ENCODE measurements around the gene LENG8. TPM values are rescaled to one million over a fixed set of nuclear protein-coding genes. Genes with fewer than 3 reads are reported as not detected.
A peak's percentile ranks its signal among the peaks of the same experiment; 100 is the strongest.
"Not testable (repeated sequence)": the region's sequence is repeated elsewhere in the genome, so short reads cannot be mapped to it uniquely, and the experiment has no call there.

The LENG8 gene
- total RNA-seq, 1 donor from 2014 or later: 17.1 TPM

DNA sequence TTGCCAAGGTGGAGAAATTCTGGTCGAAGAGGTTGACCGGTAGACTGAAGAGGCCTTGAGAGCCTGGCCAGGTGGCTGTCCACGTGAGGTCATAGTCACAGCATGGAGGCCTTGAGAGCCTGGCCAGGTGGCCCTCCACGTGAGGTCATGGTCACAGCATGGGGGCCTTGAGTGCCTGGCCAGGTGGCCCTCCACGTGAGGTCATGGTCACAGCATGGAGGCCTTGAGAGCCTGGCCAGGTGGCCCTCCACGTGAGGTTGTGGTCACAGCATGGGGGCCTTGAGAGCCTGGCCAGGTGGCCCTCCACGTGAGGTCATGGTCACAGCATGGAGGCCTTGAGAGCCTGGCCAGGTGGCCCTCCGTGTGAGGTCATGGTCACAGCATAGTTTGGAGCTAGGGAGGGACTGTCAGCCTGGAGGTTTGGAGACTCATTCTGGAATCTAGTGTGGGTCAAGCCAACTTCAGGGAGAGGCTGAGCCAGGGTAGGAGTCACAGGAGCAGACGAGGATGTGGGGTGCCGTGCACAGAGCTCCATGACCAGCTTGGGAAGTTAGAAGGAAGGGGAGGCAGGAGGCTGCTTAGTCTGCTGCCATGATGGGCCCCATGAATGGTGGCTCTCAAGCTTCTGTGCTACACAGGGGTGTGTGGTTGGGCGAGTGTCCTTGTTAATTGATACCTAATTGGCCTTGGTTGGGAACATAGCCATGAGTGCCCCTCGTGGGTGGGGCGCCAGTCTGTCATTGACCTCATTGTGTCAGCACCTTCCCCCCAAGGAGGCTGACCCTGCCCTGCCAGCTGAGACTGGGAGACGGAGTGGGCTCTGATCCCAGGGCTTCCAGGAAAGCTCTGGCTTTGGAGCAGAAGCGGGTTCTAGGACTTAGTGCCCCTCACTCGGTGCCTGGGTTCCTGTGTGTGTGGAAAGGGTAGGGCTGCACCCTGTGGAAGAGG, 10.6 kb downstream of the LENG8 start:
- FAIRE-seq: no peak
- no peak for DNase-seq (ENCODE audit: low spot score in 2 of 2)

- FAIRE-seq (no peak), DNase-seq (ENCODE audit: low spot score in 2 of 2) (no peak)
Measured at GRCh38 chr19:54460230-54461005, 11.4 kb downstream of the LENG8 start.

DNA sequence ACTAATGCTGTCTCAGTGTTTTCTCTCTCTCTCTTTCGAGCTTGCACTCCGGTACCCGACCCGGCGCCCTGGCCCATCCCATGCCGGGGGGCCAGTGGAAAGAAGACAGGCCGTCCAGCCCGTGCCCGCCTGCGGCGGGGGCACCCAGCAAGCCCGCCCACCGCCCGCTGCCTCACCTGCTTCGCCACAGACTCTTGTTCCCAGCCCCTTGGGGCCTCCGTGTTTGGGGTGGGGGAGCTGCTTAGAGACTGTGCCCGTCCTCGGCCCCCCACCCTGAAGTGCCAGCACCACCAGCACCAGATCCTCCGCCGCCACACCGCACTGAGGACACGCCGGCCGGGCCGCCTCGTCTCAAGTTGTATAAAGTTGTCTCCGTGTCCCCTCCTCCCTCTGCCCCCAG, 12.2 kb downstream of the LENG8 start:
- FAIRE-seq: no peak
- no peak for DNase-seq (ENCODE audit: low spot score in 2 of 2)

GRCh38 chr19:54461613-54462012, 12.6 kb downstream of the LENG8 start:
- DNase-seq (ENCODE audit: low spot score in 2 of 2) (no peak), FAIRE-seq (no peak)

DNA sequence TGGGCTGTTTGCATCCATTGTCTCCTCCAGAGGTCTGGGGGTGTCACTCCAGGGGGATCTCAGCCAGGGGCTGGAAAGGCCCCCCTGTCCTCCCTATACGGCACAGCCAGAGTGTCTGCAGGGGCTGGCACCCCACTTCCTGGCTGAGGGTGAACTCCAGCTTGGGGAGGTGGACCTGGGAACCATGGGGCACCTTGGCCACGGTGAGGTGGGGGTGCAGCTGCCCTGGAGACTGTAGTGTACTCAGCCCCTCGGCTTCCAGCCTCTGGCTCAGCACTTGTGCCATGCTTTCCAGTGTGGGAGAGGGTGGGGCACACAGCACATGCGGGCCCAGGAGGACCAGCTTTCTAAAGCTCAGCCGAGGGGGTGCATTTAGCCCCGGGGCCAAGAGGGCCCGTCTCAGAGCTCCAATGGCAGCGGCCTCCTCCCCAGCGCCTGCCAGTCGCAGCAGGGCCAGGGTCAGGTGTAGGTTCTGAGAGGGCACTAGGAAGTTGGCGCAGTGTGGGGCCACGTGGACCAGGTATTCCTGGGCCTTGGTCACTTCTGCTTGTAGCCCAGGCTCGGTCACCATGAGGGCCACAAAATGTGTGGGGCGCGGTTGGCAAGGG, 13.2 kb downstream of the LENG8 start:
- FAIRE-seq: no peak
- peak in 1 of 2 donors; percentile 30 for DNase-seq (ENCODE audit: low spot score in 2 of 2)

DNA sequence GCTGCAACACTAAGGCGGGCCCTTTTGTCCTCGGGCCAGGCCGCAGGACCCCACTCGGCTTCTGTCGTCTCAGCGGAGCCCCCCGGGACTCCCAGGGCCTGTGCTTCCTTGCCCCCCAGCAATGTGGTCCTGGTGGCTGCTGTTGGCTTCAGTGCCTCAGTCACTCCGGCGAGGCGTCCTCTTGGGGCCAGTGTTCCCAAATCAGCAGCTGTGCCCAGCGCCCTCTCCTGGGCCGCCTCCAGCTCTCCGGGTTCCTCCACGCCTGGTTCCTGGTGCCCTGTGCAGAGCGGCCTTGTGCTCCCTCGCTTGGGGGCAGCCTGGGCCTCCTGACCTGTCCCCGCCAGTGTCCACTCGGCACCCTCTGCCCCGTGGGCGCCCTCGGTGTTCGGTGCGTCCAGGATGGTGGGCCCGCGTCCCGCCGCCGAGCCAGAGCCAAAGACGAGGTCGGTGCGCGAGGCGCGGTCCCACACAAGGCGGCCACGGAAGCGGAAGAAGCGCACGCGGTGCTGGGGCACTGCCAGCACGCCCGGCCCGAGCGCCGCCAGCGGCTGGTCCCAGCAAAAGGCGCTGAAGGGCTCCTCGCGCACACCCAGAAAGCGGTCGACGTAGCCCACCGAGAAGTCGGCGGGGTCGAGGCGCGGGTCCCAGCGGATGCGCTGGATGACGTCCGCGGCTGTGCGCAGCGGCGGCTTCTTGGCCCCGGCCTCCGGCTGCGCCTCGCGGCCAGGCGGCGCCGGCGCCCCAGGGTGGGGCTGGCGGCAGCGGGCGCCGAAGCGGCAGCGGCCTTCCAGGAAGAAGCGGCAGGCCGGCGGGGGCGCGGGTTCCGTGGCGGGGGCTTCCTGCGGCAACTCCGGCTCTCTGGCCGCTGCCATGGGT, 13.9 kb downstream of the LENG8 start:
- no peak for FAIRE-seq
- DNase-seq (ENCODE audit: low spot score in 2 of 2): peak in 1 of 2 donors; percentile 70

DNA sequence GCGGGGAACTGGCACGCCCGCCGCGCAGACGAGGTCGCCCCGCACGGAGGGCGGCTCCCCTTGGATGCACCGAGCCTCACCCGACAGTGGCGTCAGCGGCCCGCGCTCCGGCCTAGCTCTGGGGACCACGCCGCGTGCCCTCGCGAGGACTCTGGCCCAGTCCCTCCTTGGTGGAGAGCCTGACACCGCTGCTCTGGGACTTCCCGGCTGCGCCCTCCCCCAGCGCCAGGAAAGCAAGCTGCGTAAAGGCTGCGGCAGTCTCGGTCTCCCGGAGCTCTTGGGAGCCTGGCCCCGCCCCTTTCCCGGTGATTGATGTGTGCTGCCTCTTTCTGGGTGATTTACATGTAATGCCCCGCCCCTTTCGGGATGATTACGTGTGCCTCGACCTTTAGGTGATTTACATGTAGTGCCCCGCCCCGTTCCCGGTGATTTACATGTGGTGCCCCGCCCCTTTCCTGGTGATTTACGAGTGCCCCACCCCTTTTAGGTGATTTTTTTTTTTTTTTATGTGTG, 14.6 kb downstream of the LENG8 start, which contains the start of gene LENG9:
LENG9 (minus strand) TSS at position 248 of the 513 bp plus-strand sequence. CDS start 252 bp downstream, outside the sequence.
- DNase-seq (ENCODE audit: low spot score in 2 of 2) (peak; percentile 92), FAIRE-seq (no peak)

DNA sequence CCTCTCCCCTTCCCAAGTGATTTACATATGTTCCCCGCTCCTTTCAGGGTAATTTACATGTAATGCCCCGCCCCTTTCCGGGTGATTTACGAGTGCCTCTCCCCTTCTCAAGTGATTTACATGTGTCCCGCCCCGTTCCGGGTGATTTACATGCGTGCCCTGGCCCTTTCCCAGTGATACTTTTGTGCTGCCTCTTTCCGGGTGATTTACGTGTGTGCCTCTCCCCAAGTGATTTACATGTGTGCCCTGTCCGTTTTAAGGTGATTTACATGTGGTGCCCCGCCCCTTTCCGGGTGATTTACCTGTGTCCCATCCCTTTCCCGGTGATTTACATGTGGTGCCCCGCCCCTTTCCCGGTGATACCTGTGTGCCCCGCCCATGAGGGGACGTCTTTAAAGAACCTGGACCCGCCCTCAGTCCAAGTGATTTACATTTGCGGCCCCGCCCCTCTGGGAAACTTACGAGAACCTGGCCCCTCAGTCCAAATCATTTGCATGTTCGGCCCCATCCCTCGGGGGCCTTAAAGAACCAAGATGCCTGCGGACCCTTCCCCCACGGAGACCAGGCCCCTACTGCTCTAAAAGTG, 15.1 kb downstream of the LENG8 start:
- DNase-seq (ENCODE audit: low spot score in 2 of 2) (peak; percentile 57 to 66), FAIRE-seq (no peak)

- DNase-seq (ENCODE audit: low spot score in 2 of 2): peak; percentile 84 to 89
- FAIRE-seq: no peak
Measured at GRCh38 chr19:54464630-54465425, 15.8 kb downstream of the LENG8 start.

DNA sequence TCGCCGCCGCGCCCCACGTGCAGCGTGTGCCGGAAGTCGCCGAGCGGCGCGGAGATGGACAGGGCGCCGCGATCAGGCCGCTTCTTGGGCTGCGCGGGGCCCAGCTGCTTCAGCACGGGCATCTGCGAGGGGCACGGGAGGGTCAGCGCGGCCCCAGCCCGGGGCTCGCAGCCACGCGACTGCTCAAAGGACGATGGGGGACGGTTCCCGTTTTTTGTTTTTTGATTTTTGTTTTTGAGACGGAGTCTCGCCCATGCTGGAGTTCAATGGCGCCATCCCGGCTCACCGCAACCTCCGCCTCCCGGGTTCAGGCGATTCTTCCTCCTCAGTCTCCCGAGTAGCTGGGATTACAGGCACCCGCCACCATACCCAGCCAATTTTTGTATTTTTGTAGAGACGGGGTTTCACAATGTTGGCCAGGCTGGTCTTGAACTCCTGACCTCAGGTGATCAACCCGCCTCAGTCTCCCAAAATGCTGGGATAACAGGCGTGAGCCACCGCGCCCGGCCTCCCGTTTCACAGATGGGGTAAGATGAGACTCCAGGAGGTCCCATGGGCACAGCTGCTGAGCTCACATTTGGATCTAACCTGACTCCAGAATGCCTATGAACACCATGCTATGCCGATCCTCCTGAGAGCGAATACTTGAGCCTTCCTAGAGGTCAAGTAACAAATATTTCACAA, 16.6 kb downstream of the LENG8 start:
- FAIRE-seq: no peak
- DNase-seq (ENCODE audit: low spot score in 2 of 2): peak in 1 of 2 donors; percentile 18

DNA sequence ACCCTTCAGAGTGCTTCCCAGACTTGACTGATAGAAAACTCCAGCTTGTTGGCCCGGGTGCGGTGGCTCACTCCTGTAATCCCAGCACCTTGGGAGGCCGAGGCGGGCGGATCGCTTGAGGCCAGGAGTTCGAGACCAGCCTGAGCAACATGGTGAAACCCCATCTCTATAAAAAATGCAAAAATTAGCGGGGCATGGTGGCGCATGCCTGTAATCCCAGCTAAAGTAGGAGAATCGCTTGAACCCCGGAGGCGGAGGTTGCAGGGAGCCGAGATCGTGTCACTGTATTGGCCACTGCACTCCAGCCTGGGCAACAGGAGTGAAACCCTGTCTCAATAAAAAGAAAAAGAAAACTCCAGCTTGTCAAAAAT, 17.1 kb downstream of the LENG8 start:
- not testable (repeated sequence) for FAIRE-seq; DNase-seq (ENCODE audit: low spot score in 2 of 2)

GRCh38 chr19:54469496-54469934, 20.5 kb downstream of the LENG8 start:
- DNase-seq (ENCODE audit: low spot score in 2 of 2) (peak in 1 of 2 donors; percentile 27), FAIRE-seq (no peak)

DNA sequence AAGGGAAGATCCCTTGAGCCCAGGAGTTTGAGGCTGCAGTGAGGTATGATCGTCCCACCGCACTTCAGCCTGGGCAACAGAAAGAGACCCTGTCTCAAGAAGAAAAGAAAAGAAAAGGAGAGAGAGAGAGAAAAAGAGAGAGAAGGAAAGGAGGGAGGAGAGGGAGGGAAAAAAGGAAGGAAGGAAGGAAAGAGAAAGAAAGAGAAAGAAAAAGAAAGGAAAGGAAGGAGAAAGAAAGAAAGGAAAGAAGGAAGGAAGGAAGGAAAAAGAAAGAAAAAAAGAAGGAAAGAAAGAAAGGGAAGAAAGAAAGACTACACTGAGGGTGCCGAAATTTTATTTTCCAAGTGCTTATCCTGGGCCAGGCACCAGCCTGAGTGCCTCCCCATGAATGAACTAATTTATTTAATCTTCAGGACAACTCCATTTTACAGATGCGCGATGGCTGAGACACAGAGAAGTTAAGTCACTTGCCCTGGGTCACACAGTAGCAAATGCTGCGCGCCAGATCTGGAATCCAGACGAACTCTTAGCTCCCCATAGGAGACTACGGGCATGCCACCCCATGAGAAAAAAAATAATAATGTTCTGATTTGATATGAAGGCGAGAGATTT, 21.4 kb downstream of the LENG8 start:
- FAIRE-seq (no peak), DNase-seq (ENCODE audit: low spot score in 2 of 2) (no peak)

GRCh38 chr19:54470991-54471782, 22.2 kb downstream of the LENG8 start:
- FAIRE-seq (no peak), DNase-seq (ENCODE audit: low spot score in 2 of 2) (peak; percentile 62 to 65)

DNA sequence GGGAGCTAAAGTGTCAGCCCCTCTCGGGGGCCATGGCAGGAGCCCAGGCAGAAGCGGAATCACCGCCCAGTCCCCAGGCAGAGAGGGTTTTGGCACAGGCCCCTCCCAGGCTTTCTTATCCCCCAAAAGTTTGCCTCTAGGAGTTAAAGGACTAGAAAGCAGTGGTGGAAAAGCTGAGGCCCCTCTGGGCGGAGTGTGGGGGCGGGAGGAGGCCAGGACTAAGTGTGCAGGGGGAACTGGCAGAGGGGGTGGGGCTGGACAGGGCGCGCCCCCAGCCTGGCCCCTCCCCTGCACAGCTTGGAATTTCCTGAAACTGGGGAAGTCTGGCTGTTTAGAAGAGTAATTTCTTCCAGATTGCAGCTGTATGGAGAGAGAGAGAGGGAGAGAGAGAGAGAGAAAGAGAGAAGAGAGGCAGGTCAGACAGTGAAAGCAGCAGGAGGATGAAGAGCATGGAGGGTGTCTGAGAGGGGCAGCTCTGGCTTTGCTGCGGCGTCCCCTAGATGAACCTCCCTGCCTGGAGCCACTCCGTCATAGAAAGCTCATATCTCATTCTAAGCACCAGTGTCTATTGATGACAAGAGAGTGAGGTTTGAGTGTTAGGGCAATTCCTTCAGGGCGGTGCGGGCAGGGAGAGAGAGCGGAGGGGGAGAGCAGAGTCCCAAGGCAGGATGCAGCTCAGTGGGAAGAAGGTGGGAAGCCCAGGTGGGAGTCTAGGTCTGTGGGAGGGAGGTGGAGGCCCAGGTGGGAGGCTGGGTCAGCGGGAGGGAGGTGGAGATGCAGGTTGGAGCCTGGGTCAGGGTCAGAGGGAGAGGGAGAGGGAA, 24.3 kb downstream of the LENG8 start, which contains the start of gene CDC42EP5:
CDC42EP5 (minus strand) TSS at position 226 of the 821 bp plus-strand sequence. CDS start 7,749 bp downstream, outside the sequence.
- FAIRE-seq: no peak
- DNase-seq (ENCODE audit: low spot score in 2 of 2): peak; percentile 46 to 69

All from frontal cortex (tissue), 4 donors.